ENCODE results near the gene SSBP4. TPM values are rescaled to one million over a fixed set of nuclear protein-coding genes. Genes with fewer than 3 reads are reported as not detected.

The SSBP4 gene
- total and polyA plus RNA-seq, 3 donors from 2014 or later = 80.5 to 118 (median 90.3) TPM

DNA sequence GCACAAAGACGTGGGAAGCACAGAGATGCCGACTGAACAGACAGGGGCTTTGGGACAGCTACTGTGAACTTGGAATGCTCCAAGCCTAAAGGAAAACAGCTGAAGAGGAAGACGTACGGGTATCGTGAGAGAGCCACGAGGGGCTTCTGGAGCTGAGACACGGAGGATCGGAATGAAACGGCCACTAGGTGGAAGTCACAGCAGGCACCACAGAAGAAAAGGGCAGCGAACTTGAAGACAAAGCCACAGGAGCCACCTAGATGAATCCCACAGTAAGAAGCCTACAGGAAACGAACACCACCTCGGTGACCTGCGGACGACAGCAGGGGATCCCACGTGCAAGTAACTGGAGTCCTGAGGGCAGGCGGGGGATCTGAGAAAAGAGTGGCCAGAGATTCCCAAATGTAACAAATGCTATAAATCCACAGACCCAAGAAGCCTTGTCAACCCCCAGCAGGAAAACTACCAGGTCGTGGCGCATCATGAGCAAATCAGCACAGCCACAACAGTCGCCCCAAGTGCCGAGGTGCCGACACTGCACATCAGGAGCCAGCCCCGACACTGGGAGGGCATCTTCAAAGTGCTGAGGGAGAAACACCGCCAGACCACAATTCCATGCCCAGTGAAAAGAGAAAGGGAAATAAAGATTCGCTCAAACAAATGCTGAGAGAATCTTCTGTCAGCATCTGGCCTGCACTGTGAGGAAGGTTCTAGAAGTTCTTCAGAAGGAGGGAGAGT, 58.0 kb downstream of the SSBP4 start:
- intact Hi-C loops (cut with DNase I; ENCODE audit: low total_unique reads) = no loop called here
- H3K27ac ChIP-seq = no peak overlapping the region
- 86 to 88% methylated on average over 24 of the region's 24 CpGs for WGBS, 2 donors
- no peaks in the 10 kb centered on the region for H3K36me3 ChIP-seq (ENCODE audit: low read depth, missing control alignments)
- no peak for DNase-seq
- no peak for TF ChIP-seq POLR2A (IDR thresholded peaks at IDR 0.05)
- TF ChIP-seq, protein P1, sequence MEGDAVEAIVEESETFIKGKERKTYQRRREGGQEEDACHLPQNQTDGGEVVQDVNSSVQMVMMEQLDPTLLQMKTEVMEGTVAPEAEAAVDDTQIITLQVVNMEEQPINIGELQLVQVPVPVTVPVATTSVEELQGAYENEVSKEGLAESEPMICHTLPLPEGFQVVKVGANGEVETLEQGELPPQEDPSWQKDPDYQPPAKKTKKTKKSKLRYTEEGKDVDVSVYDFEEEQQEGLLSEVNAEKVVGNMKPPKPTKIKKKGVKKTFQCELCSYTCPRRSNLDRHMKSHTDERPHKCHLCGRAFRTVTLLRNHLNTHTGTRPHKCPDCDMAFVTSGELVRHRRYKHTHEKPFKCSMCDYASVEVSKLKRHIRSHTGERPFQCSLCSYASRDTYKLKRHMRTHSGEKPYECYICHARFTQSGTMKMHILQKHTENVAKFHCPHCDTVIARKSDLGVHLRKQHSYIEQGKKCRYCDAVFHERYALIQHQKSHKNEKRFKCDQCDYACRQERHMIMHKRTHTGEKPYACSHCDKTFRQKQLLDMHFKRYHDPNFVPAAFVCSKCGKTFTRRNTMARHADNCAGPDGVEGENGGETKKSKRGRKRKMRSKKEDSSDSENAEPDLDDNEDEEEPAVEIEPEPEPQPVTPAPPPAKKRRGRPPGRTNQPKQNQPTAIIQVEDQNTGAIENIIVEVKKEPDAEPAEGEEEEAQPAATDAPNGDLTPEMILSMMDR (IDR thresholded peaks at IDR 0.05) = no peak
- H3K4me3 ChIP-seq = no peak overlapping the region
- no peaks in the 10 kb centered on the region for H3K27me3 ChIP-seq
- H3K4me1 ChIP-seq = peaks cover 36% of the 10 kb centered on the region
- no peaks in the 10 kb centered on the region for H3K9me3 ChIP-seq

DNA sequence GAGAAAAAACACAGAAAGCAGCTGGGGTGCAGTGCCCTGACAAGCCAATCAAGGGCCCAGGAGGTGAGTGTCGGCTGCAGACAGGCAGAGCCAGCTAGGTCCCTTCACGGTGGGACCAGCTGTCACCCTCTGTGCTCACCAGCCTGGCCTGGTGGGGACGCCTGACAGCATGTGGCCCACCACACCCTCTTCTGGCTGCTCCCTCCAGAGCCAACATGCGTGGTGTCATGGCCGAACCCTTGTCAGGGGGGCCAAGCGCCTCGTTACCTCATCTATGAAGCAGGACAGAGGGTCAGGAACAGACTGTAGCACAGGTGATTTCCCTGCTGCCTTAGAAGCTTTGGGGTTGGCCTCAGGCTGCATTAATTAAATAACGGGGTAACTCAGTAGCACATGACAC, 58.8 kb downstream of the SSBP4 start:
- intact Hi-C loops (cut with DNase I; ENCODE audit: low total_unique reads) = no loop called here
- TF ChIP-seq POLR2A (IDR thresholded peaks at IDR 0.05) = no peak
- TF ChIP-seq, protein P1 (IDR thresholded peaks at IDR 0.05) = no peak
- no peak for DNase-seq
- 81 to 92% methylated on average over 3 to 8 of the region's 8 CpGs for WGBS, 2 donors
- peaks cover 35% of the 10 kb centered on the region for H3K4me1 ChIP-seq
- no peaks in the 10 kb centered on the region for H3K9me3 ChIP-seq
- H3K4me3 ChIP-seq = no peak overlapping the region
- no peaks in the 10 kb centered on the region for H3K27me3 ChIP-seq
- H3K27ac ChIP-seq = no peak overlapping the region
- H3K36me3 ChIP-seq (ENCODE audit: low read depth, missing control alignments) = no peaks in the 10 kb centered on the region

- no peak overlapping the region for H3K4me3 ChIP-seq
- no peaks in the 10 kb centered on the region for H3K27me3 ChIP-seq
- WGBS, 2 donors = 78 to 84% methylated on average over 10 to 17 of the region's 17 CpGs
- no peak for TF ChIP-seq POLR2A (IDR thresholded peaks at IDR 0.05)
- TF ChIP-seq, protein P1 (IDR thresholded peaks at IDR 0.05) = no peak
- H3K9me3 ChIP-seq = no peaks in the 10 kb centered on the region
- intact Hi-C loops (cut with DNase I; ENCODE audit: low total_unique reads) = no loop called here
- H3K36me3 ChIP-seq (ENCODE audit: low read depth, missing control alignments) = no peaks in the 10 kb centered on the region
- H3K27ac ChIP-seq = peak overlapping the region in 1 of 2 donors; percentile 20
- DNase-seq = peak; percentile 56
- peaks cover 27% of the 10 kb centered on the region for H3K4me1 ChIP-seq
Observed at GRCh38 chr19:18478545-18479311, 59.5 kb downstream of the SSBP4 start.

GRCh38 chr19:18480006-18480691, 61.0 kb downstream of the SSBP4 start:
- H3K27ac ChIP-seq = peak overlapping the region; percentile 48 to 67
- WGBS, 2 donors = 23 to 43% methylated on average over 11 to 13 of the region's 13 CpGs
- no peaks in the 10 kb centered on the region for H3K36me3 ChIP-seq (ENCODE audit: low read depth, missing control alignments)
- H3K27me3 ChIP-seq = no peaks in the 10 kb centered on the region
- no peak overlapping the region for H3K4me3 ChIP-seq
- H3K9me3 ChIP-seq = no peaks in the 10 kb centered on the region
- TF ChIP-seq, protein P1 (IDR thresholded peaks at IDR 0.05) = no peak
- TF ChIP-seq POLR2A (IDR thresholded peaks at IDR 0.05) = no peak
- peaks cover 27% of the 10 kb centered on the region for H3K4me1 ChIP-seq
- intact Hi-C loops (cut with DNase I; ENCODE audit: low total_unique reads) = no loop called here
- DNase-seq = peak; percentile 86

All from testis (tissue), 3 donors.